ENCODE data around the gene C3orf52. TPM values are rescaled to one million over a fixed set of nuclear protein-coding genes. Genes with fewer than 3 reads are reported as not detected.

The C3orf52 gene
- total RNA-seq, 4 donors from 2014 or later: 5.7 to 12.7 (median 9.5) TPM

DNA sequence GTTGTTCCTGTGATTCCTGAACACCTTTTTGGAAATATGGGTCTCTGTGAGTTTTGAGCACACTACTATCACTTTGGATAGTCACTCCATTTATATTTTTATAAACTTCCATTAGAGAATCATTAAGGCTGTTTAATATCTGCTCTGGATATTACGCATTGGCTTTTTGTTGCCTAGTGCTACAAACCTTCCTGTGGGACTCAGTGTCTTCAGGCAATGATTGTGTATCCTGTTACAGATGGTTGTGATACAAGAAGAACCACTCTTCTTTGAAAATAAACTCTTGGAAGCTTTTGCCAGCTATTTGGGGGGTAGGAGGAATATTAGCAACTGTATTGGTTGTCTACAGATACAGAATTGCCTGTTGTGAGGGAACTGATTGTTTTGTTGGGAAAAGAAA, 31.2 kb downstream of the C3orf52 start:
- TF ChIP-seq, protein P1, sequence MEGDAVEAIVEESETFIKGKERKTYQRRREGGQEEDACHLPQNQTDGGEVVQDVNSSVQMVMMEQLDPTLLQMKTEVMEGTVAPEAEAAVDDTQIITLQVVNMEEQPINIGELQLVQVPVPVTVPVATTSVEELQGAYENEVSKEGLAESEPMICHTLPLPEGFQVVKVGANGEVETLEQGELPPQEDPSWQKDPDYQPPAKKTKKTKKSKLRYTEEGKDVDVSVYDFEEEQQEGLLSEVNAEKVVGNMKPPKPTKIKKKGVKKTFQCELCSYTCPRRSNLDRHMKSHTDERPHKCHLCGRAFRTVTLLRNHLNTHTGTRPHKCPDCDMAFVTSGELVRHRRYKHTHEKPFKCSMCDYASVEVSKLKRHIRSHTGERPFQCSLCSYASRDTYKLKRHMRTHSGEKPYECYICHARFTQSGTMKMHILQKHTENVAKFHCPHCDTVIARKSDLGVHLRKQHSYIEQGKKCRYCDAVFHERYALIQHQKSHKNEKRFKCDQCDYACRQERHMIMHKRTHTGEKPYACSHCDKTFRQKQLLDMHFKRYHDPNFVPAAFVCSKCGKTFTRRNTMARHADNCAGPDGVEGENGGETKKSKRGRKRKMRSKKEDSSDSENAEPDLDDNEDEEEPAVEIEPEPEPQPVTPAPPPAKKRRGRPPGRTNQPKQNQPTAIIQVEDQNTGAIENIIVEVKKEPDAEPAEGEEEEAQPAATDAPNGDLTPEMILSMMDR (IDR thresholded peaks at IDR 0.05): no peak
- TF ChIP-seq POLR2A (IDR thresholded peaks at IDR 0.05): no peak
- Histone ChIP-seq H3K4me1 (no peaks in the 10 kb centered on the region), H3K27me3 (no peaks in the 10 kb centered on the region), H3K36me3 (peaks cover 0 to 54% (median 0%) of the 10 kb centered on the region in 3 donors), H3K9me3 (no peaks in the 10 kb centered on the region), H3K27ac (no peak overlapping the region), H3K4me3 (no peak overlapping the region)
- intact Hi-C loops (cut with DNase I): no loop called here
- DNase-seq: no peak
- WGBS, 2 donors: 73 to 100% methylated on average over 1 of the region's 1 CpG

DNA sequence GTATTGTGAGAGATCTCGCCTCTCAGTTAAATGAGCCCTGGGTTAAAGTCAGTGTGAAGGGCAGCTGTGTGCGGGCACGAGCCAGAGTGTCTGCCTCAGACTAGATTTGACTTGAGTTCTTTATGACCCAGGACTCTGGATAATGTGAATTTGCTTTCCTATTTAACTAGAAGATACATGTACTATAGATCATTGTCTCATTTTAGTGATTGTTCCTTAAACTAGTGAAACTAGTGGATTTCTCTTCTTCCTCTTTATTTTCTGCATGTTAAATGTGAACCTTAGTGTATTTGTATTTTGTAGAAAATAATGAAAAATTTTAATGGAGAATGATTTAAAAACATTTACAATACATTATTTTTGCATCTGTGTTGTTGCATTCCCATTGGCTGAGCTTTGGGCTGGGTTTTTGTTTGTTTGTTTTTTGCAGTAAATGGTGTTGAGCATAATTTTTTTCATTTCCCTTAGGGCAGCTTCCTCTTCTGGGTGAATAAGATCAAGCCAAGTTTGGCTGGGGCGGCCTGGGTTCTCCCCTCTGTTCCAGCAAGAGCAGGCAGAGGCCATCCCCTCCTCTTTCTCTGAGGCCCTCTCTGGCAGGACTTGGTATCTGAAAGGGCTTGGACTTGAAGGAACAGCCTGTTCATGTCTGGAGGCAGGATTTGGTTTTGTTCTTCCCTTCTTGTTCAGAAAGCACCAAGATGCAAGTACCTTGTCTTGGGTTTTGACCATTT, 31.8 kb downstream of the C3orf52 start:
- 81 to 90% methylated on average over 4 of the region's 4 CpGs for WGBS, 2 donors

DNA sequence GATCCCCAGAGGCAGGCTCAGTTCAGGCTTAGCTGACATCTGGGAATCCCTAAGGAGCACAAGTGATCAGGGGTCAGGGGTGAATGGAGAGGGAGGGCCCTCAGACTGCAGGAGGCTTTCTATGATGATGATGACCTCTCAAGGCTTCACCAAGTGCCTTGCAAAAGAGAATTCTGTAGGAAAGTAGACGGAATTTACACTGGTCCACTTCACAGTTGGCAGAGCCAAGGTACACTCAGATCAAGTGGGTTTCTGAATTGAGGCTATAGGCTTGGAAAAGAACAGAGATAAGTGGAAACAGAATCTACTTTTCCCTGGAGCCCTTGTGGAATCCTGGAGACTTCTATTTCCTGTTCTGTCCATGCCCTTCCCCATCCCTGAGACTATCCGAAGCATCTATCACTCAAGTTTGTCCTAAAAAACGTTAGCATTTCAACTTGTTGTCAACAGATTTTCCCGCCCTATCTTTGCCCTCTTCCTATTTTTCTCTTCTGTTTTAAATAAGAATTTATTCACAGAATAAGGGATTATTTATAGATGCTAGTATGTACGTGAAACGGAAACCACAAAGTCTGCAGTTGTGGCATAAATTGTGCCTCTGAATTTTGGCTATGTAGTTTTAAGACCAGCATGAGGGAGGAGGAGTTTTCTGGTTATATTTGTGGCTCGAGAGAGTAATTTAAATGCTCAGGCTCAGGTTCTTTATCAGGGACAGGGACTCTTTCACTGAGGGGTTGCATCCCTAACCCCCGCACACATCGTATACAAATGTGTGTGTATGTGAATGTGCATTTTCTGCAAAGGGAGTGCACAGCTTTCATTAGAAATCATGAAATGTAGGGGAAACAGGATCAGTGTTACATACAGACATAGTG, 34.0 kb downstream of the C3orf52 start:
- Histone ChIP-seq H3K27me3 (no peaks in the 10 kb centered on the region), H3K27ac (no peak overlapping the region), H3K36me3 (peaks cover 0 to 47% (median 0%) of the 10 kb centered on the region in 3 donors), H3K4me1 (no peaks in the 10 kb centered on the region), H3K4me3 (no peak overlapping the region), H3K9me3 (no peaks in the 10 kb centered on the region)
- DNase-seq: no peak
- intact Hi-C loops (cut with DNase I): no loop called here
- no peak for TF ChIP-seq POLR2A (IDR thresholded peaks at IDR 0.05)
- TF ChIP-seq, protein P1 (IDR thresholded peaks at IDR 0.05): no peak
- WGBS, 2 donors: 65 to 68% methylated on average over 9 of the region's 9 CpGs

More for the DNA sequence above, 31.8 kb downstream of the C3orf52 start:
- no peaks in the 10 kb centered on the region for H3K9me3 ChIP-seq
- H3K36me3 ChIP-seq: peaks cover 0 to 51% (median 0%) of the 10 kb centered on the region in 3 donors
- intact Hi-C loops (cut with DNase I): no loop called here
- no peak overlapping the region for H3K4me3 ChIP-seq
- no peaks in the 10 kb centered on the region for H3K4me1 ChIP-seq
- DNase-seq: no peak
- H3K27me3 ChIP-seq: no peaks in the 10 kb centered on the region
- TF ChIP-seq, protein P1 (IDR thresholded peaks at IDR 0.05): no peak
- TF ChIP-seq POLR2A (IDR thresholded peaks at IDR 0.05): no peak
- no peak overlapping the region for H3K27ac ChIP-seq

DNA sequence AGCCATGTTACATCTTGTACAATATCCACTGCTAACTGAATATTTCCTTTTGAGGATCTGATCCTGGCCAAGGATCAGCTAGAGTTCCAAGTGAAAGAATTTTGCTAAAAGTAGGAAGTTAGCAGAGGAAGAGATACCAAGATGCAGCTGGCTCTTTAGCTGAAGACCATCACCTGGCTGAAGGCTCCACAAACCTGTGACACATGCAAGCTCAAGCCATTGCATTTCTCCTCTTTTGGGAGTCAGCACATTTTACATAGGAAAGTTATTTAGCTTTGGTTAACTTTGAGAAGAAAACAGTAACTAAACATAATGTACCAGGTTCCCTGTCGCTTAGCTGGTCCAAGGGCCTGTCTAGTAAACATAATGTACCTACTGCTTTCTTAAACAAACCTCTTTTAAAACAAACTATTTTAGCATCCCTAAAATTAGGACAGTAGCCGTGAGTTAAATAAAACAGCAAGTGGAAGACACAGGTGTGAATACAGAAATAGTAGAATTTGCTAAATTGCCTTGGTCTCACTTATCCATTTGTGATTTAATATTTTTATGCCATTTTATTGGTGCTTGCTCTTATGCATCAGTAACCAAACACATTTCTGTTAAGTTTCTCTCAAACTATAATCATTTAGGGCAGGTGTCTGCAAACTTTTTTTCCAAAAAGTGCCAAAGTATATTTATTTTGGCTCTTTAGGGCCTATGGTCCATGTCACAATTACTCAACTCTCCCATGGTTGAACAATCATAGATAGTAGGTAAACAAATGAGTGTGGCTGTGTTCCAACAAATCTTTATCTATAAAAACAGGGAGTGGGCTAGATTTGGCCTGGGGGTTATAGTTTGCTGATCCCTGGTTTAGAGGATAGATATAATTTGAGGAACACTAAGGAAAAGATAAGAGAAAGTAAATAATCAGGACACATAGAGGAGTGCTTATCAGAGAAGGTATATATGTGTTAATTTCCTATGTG, 35.7 kb downstream of the C3orf52 start:
- Histone ChIP-seq H3K4me1 (peaks cover 0 to 6% (median 0%) of the 10 kb centered on the region in 3 donors), H3K36me3 (peaks cover 0 to 44% (median 0%) of the 10 kb centered on the region in 3 donors), H3K27ac (no peak overlapping the region), H3K9me3 (no peaks in the 10 kb centered on the region), H3K4me3 (no peak overlapping the region), H3K27me3 (no peaks in the 10 kb centered on the region)
- no peak for TF ChIP-seq POLR2A (IDR thresholded peaks at IDR 0.05)
- TF ChIP-seq, protein P1 (IDR thresholded peaks at IDR 0.05): no peak
- WGBS, 2 donors: 86 to 100% methylated on average over 2 of the region's 2 CpGs
- intact Hi-C loops (cut with DNase I): no loop called here
- DNase-seq: no peak
